ENCODE data around the gene SLC9A3.

- TF ChIP-seq, protein P1, sequence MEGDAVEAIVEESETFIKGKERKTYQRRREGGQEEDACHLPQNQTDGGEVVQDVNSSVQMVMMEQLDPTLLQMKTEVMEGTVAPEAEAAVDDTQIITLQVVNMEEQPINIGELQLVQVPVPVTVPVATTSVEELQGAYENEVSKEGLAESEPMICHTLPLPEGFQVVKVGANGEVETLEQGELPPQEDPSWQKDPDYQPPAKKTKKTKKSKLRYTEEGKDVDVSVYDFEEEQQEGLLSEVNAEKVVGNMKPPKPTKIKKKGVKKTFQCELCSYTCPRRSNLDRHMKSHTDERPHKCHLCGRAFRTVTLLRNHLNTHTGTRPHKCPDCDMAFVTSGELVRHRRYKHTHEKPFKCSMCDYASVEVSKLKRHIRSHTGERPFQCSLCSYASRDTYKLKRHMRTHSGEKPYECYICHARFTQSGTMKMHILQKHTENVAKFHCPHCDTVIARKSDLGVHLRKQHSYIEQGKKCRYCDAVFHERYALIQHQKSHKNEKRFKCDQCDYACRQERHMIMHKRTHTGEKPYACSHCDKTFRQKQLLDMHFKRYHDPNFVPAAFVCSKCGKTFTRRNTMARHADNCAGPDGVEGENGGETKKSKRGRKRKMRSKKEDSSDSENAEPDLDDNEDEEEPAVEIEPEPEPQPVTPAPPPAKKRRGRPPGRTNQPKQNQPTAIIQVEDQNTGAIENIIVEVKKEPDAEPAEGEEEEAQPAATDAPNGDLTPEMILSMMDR (IDR thresholded peaks at IDR 0.05) = no peak
- no peak for TF ChIP-seq ZFX (IDR thresholded peaks at IDR 0.05; ENCODE audit: borderline replicate concordance)
Observed at GRCh38 chr5:420632-421286, 103.5 kb downstream of the SLC9A3 start.

All from 22Rv1 (cell line).